OCI-LY3 (cell line): ENCODE results near the gene AKAP7.

Experiments used
- H2AFZ ChIP-seq: fragments of 200-600, 300-600 bp; shearing (Covaris generic); 2 replicates; pipeline ENCODE4 v1.6.0; 2014; ENCODE audit warnings: antibody characterized with exemption, low read depth, low read length
- H3K27ac ChIP-seq: fragments of 200-600, 300-600 bp; sonication (generic); 2 replicates; pipeline ENCODE4 v1.5.1; 2014; ENCODE audit warnings: mild to moderate bottlenecking, low read length, moderate library complexity, mixed read lengths
- H3K27me3 ChIP-seq: fragments of 200-600, 300-600 bp; sonication (generic); 2 replicates; pipeline ENCODE4 v1.6.1; 2014; ENCODE audit warnings: low read depth, low read length, mixed read lengths
- H3K36me3 ChIP-seq: fragments of 200-600, 300-600 bp; sonication (generic); replicated peaks from 2 replicates; pipeline ENCODE3; 2014; ENCODE audit warnings: low read depth, low read length, mixed read lengths
- H3K4me1 ChIP-seq: fragments of 300-600, 200-600 bp; sonication (generic); 2 replicates; pipeline ENCODE4 v1.6.1; 2014; ENCODE audit warnings: low read length, mixed read lengths
- H3K4me2 ChIP-seq: fragments of 200-600, 300-600 bp; sonication (generic); 2 replicates; pipeline ENCODE4 v1.6.1; 2014; ENCODE audit warnings: low read length, mixed read lengths
- H3K4me3 ChIP-seq: fragments of 300-600, 200-600 bp; sonication (generic); 2 replicates; pipeline ENCODE4 v1.5.1; 2014; ENCODE audit warnings: antibody characterized with exemption, mild to moderate bottlenecking, low read length, moderate library complexity
- H3K79me2 ChIP-seq: fragments of 300-600, 200-600 bp; shearing (Covaris generic); 2 replicates; pipeline ENCODE4 v1.6.1; 2014; ENCODE audit warnings: mild to moderate bottlenecking, low read length, mixed read lengths
- H3K9ac ChIP-seq: fragments of 300-600, 200-600 bp; shearing (Covaris generic); 2 replicates; pipeline ENCODE4 v1.6.0; 2014; ENCODE audit warnings: mild to moderate bottlenecking, low read length, moderate library complexity
- H3K9me3 ChIP-seq: fragments of 200-600, 300-600 bp; shearing (Covaris generic); 2 replicates; pipeline ENCODE4 v1.6.1; 2014; ENCODE audit warnings: low read length, mixed read lengths; ENCODE audit not compliant: insufficient read depth
- H4K20me1 ChIP-seq: fragments of 200-600, 300-600 bp; sonication (generic); 2 replicates; pipeline ENCODE4 v1.6.1; 2016; ENCODE audit warnings: low read length, mixed read lengths; ENCODE audit not compliant: insufficient read depth
- CTCF ChIP-seq: fragments of 200-600, 300-600 bp; sonication (generic); IDR thresholded peaks from 2 replicates; pipeline ENCODE4 v1.5.1; 2014; ENCODE audit warnings: antibody characterized with exemption, low read length, low read depth
- EZH2phosphoT487 ChIP-seq: fragments of 200-600 bp; shearing (Covaris generic); IDR thresholded peaks from 2 replicates; pipeline ENCODE4 v1.6.1; 2018; ENCODE audit warnings: antibody characterized with exemption, mixed run types, low read depth

Gene AKAP7

GRCh38 chr6:131134220-131134979, 867 bp upstream of the AKAP7 start:
- H3K36me3 ChIP-seq, result no peaks in the 10 kb centered on the region
- no peak overlapping the region for H3K27ac ChIP-seq
- no peaks in the 10 kb centered on the region for H3K79me2 ChIP-seq
- H3K4me1 ChIP-seq, result no peaks in the 10 kb centered on the region
- no peak overlapping the region for H2AFZ ChIP-seq
- no peak overlapping the region for H3K9ac ChIP-seq
- no peak overlapping the region for H3K4me2 ChIP-seq
- H4K20me1 ChIP-seq, result no peaks in the 10 kb centered on the region
- H3K4me3 ChIP-seq, result no peak overlapping the region
- H3K27me3 ChIP-seq, result no peaks in the 10 kb centered on the region
- TF ChIP-seq CTCF, result no peak
- TF ChIP-seq EZH2phosphoT487, result no peak
- H3K9me3 ChIP-seq, result no peaks in the 10 kb centered on the region

- no peaks in the 10 kb centered on the region for H3K9me3 ChIP-seq
- H3K9ac ChIP-seq, result no peak overlapping the region
- TF ChIP-seq CTCF (no peak), EZH2phosphoT487 (no peak)
- no peaks in the 10 kb centered on the region for H4K20me1 ChIP-seq
- no peak overlapping the region for H3K27ac ChIP-seq
- H3K4me1 ChIP-seq, result no peaks in the 10 kb centered on the region
- no peak overlapping the region for H3K4me3 ChIP-seq
- H3K79me2 ChIP-seq, result no peaks in the 10 kb centered on the region
- H3K36me3 ChIP-seq, result no peaks in the 10 kb centered on the region
- no peak overlapping the region for H3K4me2 ChIP-seq
- no peaks in the 10 kb centered on the region for H3K27me3 ChIP-seq
- no peak overlapping the region for H2AFZ ChIP-seq
These were observed 355 bp upstream of the AKAP7 start for GRCh38 chr6:131134980-131135243.

- Histone ChIP-seq H3K4me2 (no peak overlapping the region), H3K9me3 (no peaks in the 10 kb centered on the region), H2AFZ (no peak overlapping the region), H3K4me1 (no peaks in the 10 kb centered on the region), H3K9ac (no peak overlapping the region), H3K36me3 (no peaks in the 10 kb centered on the region), H4K20me1 (no peaks in the 10 kb centered on the region), H3K27ac (no peak overlapping the region), H3K4me3 (no peak overlapping the region), H3K79me2 (no peaks in the 10 kb centered on the region), H3K27me3 (no peaks in the 10 kb centered on the region)
- no peak for TF ChIP-seq CTCF
- no peak for TF ChIP-seq EZH2phosphoT487
These were observed 937 bp downstream of the AKAP7 start for GRCh38 chr6:131136021-131136786.

- TF ChIP-seq EZH2phosphoT487, result no peak
- TF ChIP-seq CTCF, result no peak
- Histone ChIP-seq H3K79me2 (no peaks in the 10 kb centered on the region), H3K27me3 (no peaks in the 10 kb centered on the region), H2AFZ (no peak overlapping the region), H4K20me1 (no peaks in the 10 kb centered on the region), H3K4me1 (no peaks in the 10 kb centered on the region), H3K36me3 (no peaks in the 10 kb centered on the region), H3K9me3 (no peaks in the 10 kb centered on the region), H3K4me3 (no peak overlapping the region), H3K27ac (no peak overlapping the region), H3K9ac (no peak overlapping the region), H3K4me2 (no peak overlapping the region)
These were observed 4.3 kb downstream of the AKAP7 start for GRCh38 chr6:131139599-131139998.
